GM18505 (cell line): ENCODE results near the gene ASAP2.

Experiments
- ATAC-seq: cut with Tn5 transposase; IDR thresholded peaks from one replicate; pipeline ENCODE4 v1.9.1; 2021; ENCODE audit not compliant: unreplicated experiment
- POLR2A ChIP-seq: IDR thresholded peaks from 4 replicates; pipeline ENCODE4 v1.6.1; 2011; ENCODE audit warnings: borderline replicate concordance; ENCODE audit not compliant: insufficient read depth, insufficient read length; ENCODE audit errors: extremely low read depth

The ASAP2 gene

DNA sequence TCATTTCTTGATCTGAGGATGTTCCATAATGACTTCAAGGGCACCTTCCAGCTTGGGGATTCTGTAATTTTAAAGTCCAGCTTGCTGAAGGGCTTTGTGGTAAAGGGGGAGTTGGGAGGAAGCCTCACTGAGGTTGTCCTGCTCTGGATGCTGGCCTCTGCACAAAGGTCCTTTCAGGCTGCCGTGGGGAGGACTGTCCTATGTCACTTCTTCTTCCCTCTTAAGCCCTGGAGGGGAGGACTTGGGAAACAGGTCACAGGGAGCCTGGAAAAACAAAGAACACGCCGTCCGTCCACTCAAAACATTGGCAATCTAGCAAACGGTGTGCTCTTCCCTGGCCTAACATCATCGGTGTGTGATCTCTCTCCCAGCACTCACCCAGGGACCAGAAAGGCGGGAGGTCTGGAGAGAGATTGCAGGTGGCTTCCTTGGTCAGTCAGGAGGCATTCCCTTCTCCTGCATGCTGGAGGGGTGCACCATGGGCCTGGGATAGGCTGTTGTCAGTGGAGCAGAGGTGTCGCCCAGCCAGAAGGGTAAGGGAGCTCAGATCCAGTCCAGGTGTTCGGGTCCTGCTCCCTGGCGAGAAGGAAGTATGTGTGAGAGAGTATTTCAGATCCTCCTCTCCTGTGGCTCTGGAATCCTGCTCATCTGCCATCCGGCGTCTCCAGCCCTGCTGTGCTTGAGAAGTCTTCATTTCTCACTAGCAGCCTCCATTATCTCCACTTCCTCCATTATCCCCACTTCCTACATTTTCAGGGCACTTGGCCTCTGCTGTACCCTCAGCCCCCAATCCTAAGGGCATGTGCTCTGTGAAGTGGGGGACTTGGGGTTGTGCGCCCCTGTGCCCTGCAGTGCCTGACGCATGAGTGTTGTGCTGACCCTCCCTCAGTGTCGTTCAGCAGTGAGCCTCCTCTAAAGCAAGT, 20.1 kb downstream of the ASAP2 start:
- no peak for TF ChIP-seq POLR2A
- ATAC-seq: no peak

DNA sequence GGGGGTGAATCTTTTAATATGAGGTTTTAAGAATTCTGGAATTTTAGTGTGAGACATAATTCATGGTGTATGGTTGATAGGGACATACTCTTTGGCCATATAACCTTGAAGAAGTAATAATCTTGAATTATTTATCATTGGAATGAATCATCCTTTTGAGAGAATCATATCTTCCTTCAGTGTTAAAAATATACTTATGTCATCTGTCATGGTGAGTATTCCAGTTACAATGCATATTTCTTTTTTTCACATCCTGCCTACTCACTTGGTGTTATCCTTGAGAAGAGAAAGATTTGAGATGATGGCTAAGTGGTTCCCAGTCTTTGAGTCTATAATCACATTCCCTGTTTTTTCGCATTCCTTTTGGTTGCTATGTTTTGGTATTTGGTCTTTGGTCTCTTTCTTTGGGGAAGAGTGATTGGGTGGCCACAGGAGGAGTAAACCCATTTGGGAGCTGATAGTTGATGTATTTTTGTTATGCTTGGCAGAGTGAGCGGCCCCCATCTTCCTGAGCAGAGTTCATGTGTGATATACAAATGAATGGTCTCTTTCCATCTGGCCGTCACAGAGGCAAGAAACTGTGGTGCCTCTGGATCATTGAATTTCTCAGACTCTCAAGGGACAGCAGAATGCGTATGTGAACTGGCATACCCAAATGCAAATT, 21.6 kb downstream of the ASAP2 start:
- TF ChIP-seq POLR2A: no peak
- ATAC-seq: no peak

- no peak for TF ChIP-seq POLR2A
- ATAC-seq: no peak
These were observed 22.3 kb downstream of the ASAP2 start for GRCh38 chr2:9228781-9229469.

GRCh38 chr2:9229470-9229820, 22.8 kb downstream of the ASAP2 start:
- ATAC-seq: no peak
- TF ChIP-seq POLR2A: no peak

DNA sequence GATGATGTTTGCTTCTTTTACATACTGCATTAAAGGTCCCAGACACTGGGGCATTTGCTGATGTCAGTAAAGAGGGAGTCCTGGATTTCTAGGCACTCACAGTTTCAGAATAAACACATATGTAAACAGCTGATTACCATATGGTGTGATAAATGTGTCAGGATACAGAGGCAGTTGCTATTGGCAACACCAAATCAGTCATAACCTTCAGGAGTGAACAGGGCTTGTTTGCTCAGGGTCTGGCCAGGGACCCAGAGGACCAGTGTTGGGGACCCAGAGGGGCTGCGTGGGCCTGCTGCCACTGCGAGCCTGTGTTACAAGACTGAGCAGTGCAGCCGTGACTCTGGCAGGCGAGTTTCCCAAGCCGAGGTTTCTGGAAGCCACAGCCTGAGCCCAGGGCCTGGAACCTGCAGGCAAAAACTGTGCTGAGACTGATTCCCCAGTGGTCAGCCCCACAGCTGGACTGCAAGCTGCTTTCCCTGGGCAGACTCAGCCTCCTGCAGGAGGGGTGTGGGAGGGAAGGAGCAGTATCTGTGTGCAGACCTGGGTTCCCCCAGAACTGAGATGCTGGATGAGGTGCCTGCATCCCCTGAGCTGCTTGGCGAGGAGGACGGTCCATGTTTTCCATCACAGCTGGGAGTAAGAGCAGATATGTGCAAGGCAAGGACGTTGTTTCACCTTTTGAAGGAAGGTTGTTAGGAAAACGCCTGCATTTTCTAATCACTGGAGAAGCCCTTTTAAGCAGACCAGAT, 23.6 kb downstream of the ASAP2 start:
- TF ChIP-seq POLR2A: no peak
- ATAC-seq: no peak

DNA sequence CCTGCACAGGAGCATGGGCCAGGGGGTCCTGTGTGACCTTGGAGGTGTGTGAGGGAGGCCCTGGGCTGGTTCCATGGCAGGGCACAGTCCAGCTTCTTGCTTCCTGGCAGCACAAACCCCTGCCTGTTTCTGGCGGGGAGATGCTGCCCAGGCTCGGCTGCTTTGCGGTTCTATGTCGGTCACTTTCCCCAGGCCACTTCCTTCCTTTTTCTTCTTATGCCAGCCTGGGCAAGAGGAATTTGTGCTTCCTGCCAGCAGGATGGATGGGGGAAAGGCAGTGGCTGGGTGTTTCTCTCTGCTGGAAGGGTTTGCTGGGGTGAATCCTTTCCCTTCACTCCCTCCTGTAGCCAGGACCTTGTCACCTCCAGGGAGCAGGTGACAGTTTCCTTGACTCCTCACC, 24.3 kb downstream of the ASAP2 start:
- TF ChIP-seq POLR2A: no peak
- no peak for ATAC-seq

- TF ChIP-seq POLR2A: no peak
- ATAC-seq: no peak
These were observed 24.9 kb downstream of the ASAP2 start for GRCh38 chr2:9231291-9232165.

GRCh38 chr2:9232166-9232479, 25.5 kb downstream of the ASAP2 start:
- no peak for ATAC-seq
- no peak for TF ChIP-seq POLR2A

DNA sequence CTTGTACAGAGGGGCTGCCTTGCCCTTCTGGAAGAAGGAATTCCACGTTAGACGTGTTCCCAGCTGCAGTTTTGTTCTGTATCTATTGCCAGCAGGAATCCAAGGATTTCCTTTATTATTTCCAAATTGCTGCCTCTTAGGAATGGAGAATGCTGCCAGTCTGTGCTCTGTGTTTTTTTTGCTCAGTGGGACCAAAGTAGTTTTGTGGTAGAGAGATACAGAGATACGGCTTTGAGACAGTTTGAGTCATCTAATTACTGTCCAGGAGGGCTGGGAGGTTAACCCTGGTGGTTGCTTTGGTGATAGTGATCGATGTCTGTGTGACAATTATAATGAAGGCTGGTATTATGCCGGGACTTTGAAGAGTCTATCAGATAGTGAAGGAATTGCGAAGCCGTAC, 26.3 kb downstream of the ASAP2 start:
- no peak for TF ChIP-seq POLR2A
- ATAC-seq: no peak

- no peak for TF ChIP-seq POLR2A
- ATAC-seq: no peak
These were observed 28.1 kb downstream of the ASAP2 start for GRCh38 chr2:9234680-9235146.

DNA sequence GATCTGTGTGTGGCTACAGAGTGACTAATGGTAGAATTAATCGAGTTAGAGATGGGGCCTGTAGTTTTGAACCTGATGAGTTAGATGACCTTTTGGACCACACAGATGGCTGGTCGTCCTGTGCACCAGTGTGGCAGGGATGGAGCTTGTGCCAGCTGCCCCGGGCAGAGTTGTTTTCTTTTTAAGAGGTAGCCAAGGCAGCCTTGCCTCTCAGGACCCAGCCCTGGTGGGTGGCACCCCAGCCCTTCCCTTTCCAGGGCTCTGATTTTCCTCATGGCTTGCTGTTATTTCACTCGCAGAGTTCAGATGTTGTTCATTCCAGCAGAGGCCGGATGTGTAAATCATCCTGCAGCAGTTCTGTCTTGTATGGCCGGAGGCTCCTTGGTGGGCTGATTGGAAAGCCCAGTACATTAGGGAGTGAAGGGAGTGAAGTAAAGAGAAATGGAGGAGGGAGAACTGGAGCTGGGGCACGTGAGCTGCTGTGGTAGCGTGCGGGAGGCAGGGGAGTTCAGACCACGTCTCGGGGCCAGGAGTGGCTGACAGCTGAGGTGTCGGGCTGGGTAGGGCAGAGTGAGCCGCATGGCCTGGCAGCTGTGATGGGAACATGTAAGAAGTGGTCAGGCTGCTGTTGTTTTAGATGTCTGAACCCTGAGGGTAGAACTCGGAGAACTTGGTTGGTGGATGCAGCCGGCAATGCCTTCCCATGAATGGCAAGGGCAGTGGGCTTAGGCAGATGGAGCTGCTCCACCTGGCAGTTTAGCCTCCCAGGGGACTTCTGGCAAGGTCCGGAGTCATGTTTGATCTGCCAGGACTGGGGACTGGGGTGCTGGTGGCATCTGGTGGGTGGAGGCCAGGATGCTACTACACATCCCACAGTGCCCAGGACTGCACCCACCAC, 28.8 kb downstream of the ASAP2 start:
- TF ChIP-seq POLR2A: no peak
- no peak for ATAC-seq
